Cardiac muscle cell (in vitro differentiated cells and primary cell): ENCODE measurements around the gene PPP1CC. TPM values are rescaled to one million over a fixed set of nuclear protein-coding genes. Genes with fewer than 3 reads are reported as not detected.

Source experiments
- DNase-seq, 2 donors: peaks; one replicate each; pipeline versions ENCODE4 v3.0.0 to v3.0.0-alpha.2; 2010 to 2017; ENCODE audit warnings: low read depth in 1 of 2, low spot score in 1 of 2
- H3K27ac ChIP-seq: fragments of 200-600 bp; sonication (generic); 2 replicates; pipeline ENCODE4 v1.5.1; 2016
- H3K27me3 ChIP-seq: fragments of 200-600 bp; sonication (generic); 2 replicates; pipeline ENCODE4 v1.6.0; 2016; ENCODE audit warnings: control low read depth
- H3K36me3 ChIP-seq: fragments of 200-600 bp; sonication (generic); 2 replicates; pipeline ENCODE4 v1.5.1; 2016; ENCODE audit warnings: control low read depth
- H3K4me1 ChIP-seq: fragments of 200-600 bp; sonication (generic); 2 replicates; pipeline ENCODE4 v1.8.1; 2017; ENCODE audit warnings: low read depth, mild to moderate bottlenecking, mixed run types
- H3K4me3 ChIP-seq: fragments of 200-600 bp; sonication (generic); 2 replicates; pipeline ENCODE4 v1.5.1; 2016; ENCODE audit warnings: mild to moderate bottlenecking
- H3K9me3 ChIP-seq: fragments of 200-600 bp; sonication (generic); 2 replicates; pipeline ENCODE4 v1.5.1; 2017; ENCODE audit warnings: low read depth, mild to moderate bottlenecking, control low read depth
- CTCF ChIP-seq: IDR thresholded peaks from 2 replicates; pipeline ENCODE4 v1.5.1; 2012; ENCODE audit warnings: low read depth, mild to moderate bottlenecking, low read length
- polyA plus RNA-seq: library from polyadenylated mRNA; unstranded; fragments of >200 nt; fragmentation: Nextera tagmentation; extraction: Ambion mirVana; gene quantifications from 2 replicates; pipeline ENCODE4 v1.2.1, GENCODE V29; 2016
- total RNA-seq: library from RNA; depleted of rRNA; stranded (reverse); fragments of >200 nt; gene quantifications from 2 replicates; pipeline ENCODE4 v1.2.3, GENCODE V29; 2016

Gene PPP1CC
- total and polyA plus RNA-seq, 2 experiments from 2014 or later = 85.2 to 150 TPM

DNA sequence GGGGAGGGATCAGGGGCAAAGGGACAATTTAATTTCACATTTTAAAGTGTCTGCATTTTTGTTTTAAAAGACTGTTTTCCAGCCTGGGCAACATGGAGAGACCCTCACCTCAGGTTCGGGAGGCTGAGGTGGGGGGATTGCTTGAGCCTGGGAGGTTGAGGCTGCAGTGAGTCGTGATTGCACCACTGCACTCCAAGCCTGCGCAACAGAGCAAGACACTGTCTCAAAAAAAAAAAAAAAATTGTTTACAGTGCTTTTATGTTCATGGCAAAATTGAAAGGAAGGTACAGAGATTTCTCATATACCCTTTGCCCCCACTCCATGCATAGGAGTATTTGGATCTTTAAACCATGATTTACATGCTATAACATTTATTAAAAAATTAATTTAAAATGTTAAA is 37.4 kb downstream of the PPP1CC start:
- H3K9me3 ChIP-seq = no peaks in the 10 kb centered on the region
- H3K4me1 ChIP-seq = no peaks in the 10 kb centered on the region
- TF ChIP-seq CTCF = no peak
- no peak for DNase-seq
- no peaks in the 10 kb centered on the region for H3K36me3 ChIP-seq
- no peak overlapping the region for H3K27ac ChIP-seq
- H3K4me3 ChIP-seq = no peak overlapping the region
- H3K27me3 ChIP-seq = no peaks in the 10 kb centered on the region

GRCh38 chr12:110704750-110705149 is 37.9 kb downstream of the PPP1CC start:
- Histone ChIP-seq H3K9me3 (no peaks in the 10 kb centered on the region), H3K36me3 (no peaks in the 10 kb centered on the region), H3K4me3 (no peak overlapping the region), H3K27me3 (no peaks in the 10 kb centered on the region), H3K4me1 (no peaks in the 10 kb centered on the region), H3K27ac (no peak overlapping the region)
- DNase-seq = no peak
- peak; percentile 20 for TF ChIP-seq CTCF

- Histone ChIP-seq H3K4me1 (no peaks in the 10 kb centered on the region), H3K4me3 (no peak overlapping the region), H3K36me3 (no peaks in the 10 kb centered on the region), H3K9me3 (no peaks in the 10 kb centered on the region), H3K27me3 (no peaks in the 10 kb centered on the region), H3K27ac (no peak overlapping the region)
- no peak for DNase-seq
- TF ChIP-seq CTCF = no peak
These were observed 38.5 kb downstream of the PPP1CC start for GRCh38 chr12:110704231-110704630.

GRCh38 chr12:110702081-110702480 is 40.6 kb downstream of the PPP1CC start:
- TF ChIP-seq CTCF = no peak
- Histone ChIP-seq H3K4me3 (no peak overlapping the region), H3K4me1 (no peaks in the 10 kb centered on the region), H3K36me3 (no peaks in the 10 kb centered on the region), H3K27ac (no peak overlapping the region), H3K9me3 (no peaks in the 10 kb centered on the region), H3K27me3 (no peaks in the 10 kb centered on the region)
- DNase-seq = no peak

- H3K4me3 ChIP-seq = no peak overlapping the region
- peak; percentile 25 to 26 for DNase-seq
- no peak overlapping the region for H3K27ac ChIP-seq
- no peaks in the 10 kb centered on the region for H3K9me3 ChIP-seq
- no peaks in the 10 kb centered on the region for H3K36me3 ChIP-seq
- H3K27me3 ChIP-seq = no peaks in the 10 kb centered on the region
- TF ChIP-seq CTCF = peak; percentile 15
- no peaks in the 10 kb centered on the region for H3K4me1 ChIP-seq
These were observed 42.9 kb downstream of the PPP1CC start for GRCh38 chr12:110699591-110700445.
